PC-9 (cell line): ENCODE results near the gene SMG9. TPM values are rescaled to one million over a fixed set of nuclear protein-coding genes. Genes with fewer than 3 reads are reported as not detected.

ENCODE experiments used
- BruUV-seq: library from RNA; stranded (reverse); fragments of 400-500 nt; replicated peaks from 2 replicates; lab custom pipeline; 2021; lab: Mats Ljungman, UMichigan
- CTCF ChIA-PET: fragments of 300-600 bp; sonication (Branson Sonifier 250); formaldehyde crosslinking; loops from one replicate; lab custom pipeline; 2022; ENCODE audit warnings: antibody characterized with exemption; lab: Charles Lee
- POLR2A ChIA-PET: fragments of 300-600 bp; sonication (Branson Sonifier 250); formaldehyde crosslinking; loops from one replicate; lab custom pipeline; 2022; ENCODE audit warnings: antibody characterized with exemption; ENCODE audit not compliant: unreplicated experiment; lab: Charles Lee
- DNase-seq, 2 experiments: peaks; one replicate each; pipeline versions ENCODE4 v3.0.0 to v3.0.0-alpha.2; 2015 to 2022; ENCODE audit warnings: mixed read lengths in 1 of 2
- H2AFZ ChIP-seq: fragments of 200-600 bp; sonication (generic); 2 replicates; pipeline ENCODE4 v1.8.1; 2017; ENCODE audit warnings: antibody characterized with exemption
- H3F3A ChIP-seq: fragments of 200-600 bp; sonication (generic); 2 replicates; pipeline ENCODE4 v1.8.1; 2017; ENCODE audit warnings: antibody characterized with exemption, mild to moderate bottlenecking, low read depth; ENCODE audit not compliant: insufficient read depth
- H3K27ac ChIP-seq: fragments of 200-600 bp; sonication (generic); 2 replicates; pipeline ENCODE4 v1.6.1; 2016; ENCODE audit warnings: mixed run types
- H3K27me3 ChIP-seq: fragments of 200-600 bp; sonication (generic); 2 replicates; pipeline ENCODE4 v1.6.1; 2016; ENCODE audit warnings: low read depth, mixed run types; ENCODE audit not compliant: insufficient read depth
- H3K36me3 ChIP-seq: fragments of 200-600 bp; sonication (generic); 2 replicates; pipeline ENCODE4 v1.6.1; 2016; ENCODE audit warnings: low read depth, mixed run types
- H3K4me1 ChIP-seq: fragments of 200-600 bp; sonication (generic); replicated peaks from 2 replicates; pipeline ENCODE4 v1.6.1; 2016; ENCODE audit warnings: mixed run types; ENCODE audit not compliant: insufficient read depth
- H3K4me2 ChIP-seq: fragments of 200-600 bp; sonication (generic); 2 replicates; pipeline ENCODE4 v1.6.1; 2017; ENCODE audit warnings: mixed run types
- H3K4me3 ChIP-seq: fragments of 200-600 bp; sonication (generic); 2 replicates; pipeline ENCODE4 v1.6.1; 2016; ENCODE audit warnings: mixed run types
- H3K79me2 ChIP-seq: fragments of 200-600 bp; sonication (generic); 2 replicates; pipeline ENCODE4 v1.6.1; 2017; ENCODE audit warnings: low read depth, mixed run types
- H3K9me2 ChIP-seq: fragments of 200-600 bp; sonication (generic); 2 replicates; pipeline ENCODE4 v1.8.1; 2017; ENCODE audit warnings: mild to moderate bottlenecking; ENCODE audit not compliant: insufficient read depth
- H3K9me3 ChIP-seq: fragments of 200-600 bp; sonication (generic); 2 replicates; pipeline ENCODE4 v1.8.1; 2016; ENCODE audit warnings: low read depth; ENCODE audit not compliant: insufficient read depth
- H4K20me1 ChIP-seq: fragments of 200-600 bp; sonication (generic); 2 replicates; pipeline ENCODE4 v1.8.1; 2017; ENCODE audit not compliant: insufficient read depth
- CTCF ChIP-seq: fragments of 200-600 bp; sonication (generic); conservative IDR thresholded peaks from 2 replicates; pipeline ENCODE4 v1.6.1; 2017; ENCODE audit warnings: mixed run types, antibody characterized with exemption, mild to moderate bottlenecking, moderate library complexity
- EZH2 ChIP-seq: fragments of 200-600 bp; sonication (generic); IDR thresholded peaks from 2 replicates; pipeline ENCODE4 v1.8.0; 2017; ENCODE audit warnings: antibody characterized with exemption, low read depth
- intact Hi-C: fragments of 100-400 bp; cut with micrococcal nuclease; formaldehyde crosslinking; loops from one replicate; pipeline ENCODE4 v1.10.0; 2022; ENCODE audit not compliant: unreplicated experiment
- total RNA-seq: library from RNA; stranded (reverse); gene quantifications from 2 replicates; pipeline ENCODE4 v1.2.3, GENCODE V29; 2021

Gene SMG9
- total RNA-seq, 1 experiment from 2014 or later = 76.8 TPM

- H3K27ac ChIP-seq = no peak overlapping the region
- no peaks in the 10 kb centered on the region for H3K9me3 ChIP-seq
- intact Hi-C loops = no loop called here
- H3K4me1 ChIP-seq = peaks cover 22% of the 10 kb centered on the region
- H4K20me1 ChIP-seq = no peaks in the 10 kb centered on the region
- no peaks in the 10 kb centered on the region for H3K9me2 ChIP-seq
- CTCF ChIA-PET = interaction anchor here (0.6 to 0.7 kb wide), 3 partner anchors 14 to 65 kb away, joined by 3 to 4 read pairs (median 3); no protein-coding TSS in a partner anchor
- no peak overlapping the region for H3K4me2 ChIP-seq
- H3F3A ChIP-seq = peaks cover 27% of the 10 kb centered on the region
- no peaks in the 10 kb centered on the region for H3K27me3 ChIP-seq
- H3K36me3 ChIP-seq = peaks cover 63% of the 10 kb centered on the region
- POLR2A ChIA-PET = no interaction called here
- no peak overlapping the region for H3K4me3 ChIP-seq
- no peak for TF ChIP-seq CTCF
- TF ChIP-seq EZH2 = no peak
- BruUV-seq = no TSS peak
- DNase-seq = no peak
- H3K79me2 ChIP-seq = no peaks in the 10 kb centered on the region
- H2AFZ ChIP-seq = no peak overlapping the region
Measured at GRCh38 chr19:43738780-43739211, 16.0 kb downstream of the SMG9 start.

- Histone ChIP-seq H3K9me2 (no peaks in the 10 kb centered on the region), H3K4me3 (no peak overlapping the region), H3F3A (peaks cover 32% of the 10 kb centered on the region), H3K4me1 (peaks cover 28% of the 10 kb centered on the region), H4K20me1 (no peaks in the 10 kb centered on the region), H3K27me3 (no peaks in the 10 kb centered on the region), H3K27ac (no peak overlapping the region), H3K9me3 (no peaks in the 10 kb centered on the region), H3K79me2 (no peaks in the 10 kb centered on the region), H2AFZ (no peak overlapping the region), H3K36me3 (peaks cover 58% of the 10 kb centered on the region), H3K4me2 (no peak overlapping the region)
- ChIA-PET POLR2A (interaction anchor here (0.6 to 0.9 kb wide), 2 partner anchors 16 to 68 kb away, joined by 4 to 6 read pairs; no protein-coding TSS in a partner anchor), CTCF (interaction anchor here (0.6 kb wide), 1 partner anchor 140 kb away, joined by 3 read pairs; the partner anchor contains the start of gene ZNF576)
- DNase-seq = no peak
- no TSS peak for BruUV-seq
- TF ChIP-seq EZH2 (no peak), CTCF (no peak)
- intact Hi-C loops = no loop called here
Measured at GRCh38 chr19:43735957-43736356, 18.8 kb downstream of the SMG9 start.

GRCh38 chr19:43735013-43735412, 19.7 kb downstream of the SMG9 start:
- no TSS peak for BruUV-seq
- Histone ChIP-seq H3K9me2 (no peaks in the 10 kb centered on the region), H2AFZ (no peak overlapping the region), H3K4me1 (peaks cover 21% of the 10 kb centered on the region), H3K79me2 (no peaks in the 10 kb centered on the region), H3F3A (peaks cover 25% of the 10 kb centered on the region), H3K27me3 (no peaks in the 10 kb centered on the region), H3K27ac (no peak overlapping the region), H3K4me2 (no peak overlapping the region), H3K4me3 (no peak overlapping the region), H3K36me3 (peaks cover 50% of the 10 kb centered on the region), H4K20me1 (no peaks in the 10 kb centered on the region), H3K9me3 (no peaks in the 10 kb centered on the region)
- ChIA-PET CTCF (no interaction called here), POLR2A (no interaction called here)
- TF ChIP-seq EZH2 (no peak), CTCF (no peak)
- DNase-seq = no peak
- intact Hi-C loops = no loop called here
